SK-N-MC (cell line): ENCODE data around the gene CDC42BPG.

Source experiments
- EZH2 ChIP-seq: fragments of 200-600 bp; sonication (generic); IDR thresholded peaks from one replicate; pipeline ENCODE4 v1.6.1; 2017; ENCODE audit warnings: antibody characterized with exemption
- FOXP2 ChIP-seq: optimal IDR thresholded peaks from 2 replicates; pipeline ENCODE3; 2011; ENCODE audit warnings: mild to moderate bottlenecking, moderate library complexity; ENCODE audit not compliant: insufficient read depth; ENCODE audit errors: extremely low read length, control extremely low read depth
- POLR2AphosphoS5 ChIP-seq: IDR thresholded peaks from 2 replicates; pipeline ENCODE4 v1.6.1; 2012; ENCODE audit warnings: mild to moderate bottlenecking, low read depth, low read length, borderline replicate concordance

DNA sequence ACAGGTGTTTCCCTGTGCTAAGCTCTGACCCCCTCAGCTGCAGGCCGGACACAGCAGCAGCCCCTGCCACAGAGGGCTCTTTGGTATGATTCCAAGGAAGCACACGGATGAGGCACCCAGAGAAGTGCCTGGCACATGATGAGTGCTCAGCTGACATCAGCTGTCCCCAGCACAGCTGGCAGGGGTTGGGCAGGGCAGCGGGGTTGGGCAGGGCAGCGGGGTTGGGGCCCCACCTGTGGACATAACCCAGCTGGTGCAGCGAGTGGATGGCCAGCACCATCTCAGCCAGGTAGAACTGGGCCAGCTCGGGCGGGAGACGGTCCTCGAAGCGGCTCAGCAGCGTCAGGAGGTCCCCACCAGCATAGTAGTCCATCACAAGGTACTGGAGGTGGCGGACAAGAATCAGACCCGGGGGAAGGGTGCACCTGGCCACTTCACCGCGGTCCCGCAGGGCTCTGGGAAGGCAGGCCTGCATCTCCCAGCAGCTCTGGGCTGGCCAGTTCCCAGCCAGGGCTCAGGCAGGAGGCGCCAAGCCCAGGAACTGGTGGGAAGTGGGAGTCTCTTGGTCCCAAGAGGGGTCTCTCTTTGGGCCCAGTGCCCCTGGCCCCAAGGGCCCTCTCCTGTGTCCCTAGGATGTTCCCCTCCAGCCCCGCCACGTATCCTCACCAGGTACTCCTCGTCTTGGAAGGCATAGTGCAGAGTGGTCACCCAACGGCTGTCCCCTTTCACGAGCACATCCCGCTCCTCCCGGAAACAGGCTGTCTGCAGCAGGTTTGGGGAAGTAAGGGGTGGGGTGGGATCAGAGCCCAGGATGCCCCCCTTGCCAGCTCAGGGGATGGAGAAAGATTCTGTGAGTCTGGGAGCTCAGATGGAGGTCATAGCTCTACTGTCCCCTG lies 4.3 kb downstream of the CDC42BPG start:
- no peak for TF ChIP-seq EZH2
- TF ChIP-seq POLR2AphosphoS5 = no peak
- TF ChIP-seq FOXP2 = no peak
